HTR-8/SVneo (cell line): Measurements from ENCODE around the gene PRKCZ.

Experiments used
- DNase-seq: peaks from one replicate; pipeline ENCODE4 v3.0.0; 2011; ENCODE audit warnings: low spot score, mixed read lengths; ENCODE audit not compliant: insufficient read length
- FAIRE-seq: peaks from 2 replicates; lab custom pipeline; 2011; peaks lifted over from hg19 to GRCh38; lab: Jason Lieb, UNC

The PRKCZ gene

GRCh38 chr1:2060072-2060471 is 9.9 kb downstream of the PRKCZ start:
- FAIRE-seq: no peak
- no peak for DNase-seq

- DNase-seq (no peak), FAIRE-seq (no peak)
These were observed 10.3 kb downstream of the PRKCZ start for GRCh38 chr1:2060535-2060934.

GRCh38 chr1:2061065-2061778 is 11.0 kb downstream of the PRKCZ start:
- DNase-seq: no peak
- no peak for FAIRE-seq

- DNase-seq (no peak), FAIRE-seq (no peak)
These were observed 15.5 kb downstream of the PRKCZ start for GRCh38 chr1:2065699-2066098.

GRCh38 chr1:2067393-2067792 is 17.2 kb downstream of the PRKCZ start:
- DNase-seq (no peak), FAIRE-seq (no peak)

DNA sequence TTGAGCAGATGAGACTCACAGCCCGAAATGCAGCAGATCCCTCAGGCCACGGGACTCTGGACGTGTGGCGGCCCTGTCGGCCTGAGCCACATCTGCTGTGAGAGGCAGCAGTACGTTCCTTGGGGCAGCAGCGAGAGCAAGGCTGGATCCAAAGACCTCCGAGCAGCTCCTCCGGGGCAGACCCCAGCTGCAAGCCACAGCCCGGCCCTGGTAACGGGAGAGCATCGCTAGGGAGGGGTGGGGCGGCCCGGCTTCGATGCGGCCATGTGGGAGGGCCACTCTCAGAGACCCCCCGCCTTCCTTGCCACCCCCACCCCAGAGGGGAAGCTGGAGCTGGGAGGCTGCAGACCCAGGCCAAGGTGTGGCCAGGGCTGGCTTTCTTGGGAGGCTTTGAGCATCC is 17.8 kb downstream of the PRKCZ start:
- DNase-seq: no peak
- no peak for FAIRE-seq

DNA sequence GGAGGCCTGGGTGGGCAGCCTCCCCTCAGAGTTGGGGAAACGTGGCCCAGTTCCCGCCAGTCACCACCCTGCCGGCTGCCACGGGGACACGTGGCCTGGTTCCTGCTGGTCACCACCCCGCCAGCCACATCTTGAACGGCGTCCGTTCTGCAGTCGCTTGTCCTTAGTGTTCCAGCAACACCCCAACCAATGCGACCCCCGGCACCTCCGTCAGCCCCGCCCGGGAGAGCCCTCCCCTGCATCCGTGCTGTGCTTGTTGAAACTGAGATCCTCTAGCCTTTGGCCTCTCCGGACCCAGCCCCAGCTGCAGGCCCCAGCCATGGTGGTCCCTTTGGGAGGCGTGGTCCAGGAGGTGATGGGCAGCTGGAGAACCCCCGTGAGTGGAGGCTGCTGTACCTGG is 18.7 kb downstream of the PRKCZ start:
- FAIRE-seq: no peak
- DNase-seq: no peak

- DNase-seq: no peak
- FAIRE-seq: no peak
These were observed 19.8 kb downstream of the PRKCZ start for GRCh38 chr1:2070016-2070415.

- FAIRE-seq: no peak
- no peak for DNase-seq
These were observed 20.8 kb downstream of the PRKCZ start for GRCh38 chr1:2070800-2071530.

DNA sequence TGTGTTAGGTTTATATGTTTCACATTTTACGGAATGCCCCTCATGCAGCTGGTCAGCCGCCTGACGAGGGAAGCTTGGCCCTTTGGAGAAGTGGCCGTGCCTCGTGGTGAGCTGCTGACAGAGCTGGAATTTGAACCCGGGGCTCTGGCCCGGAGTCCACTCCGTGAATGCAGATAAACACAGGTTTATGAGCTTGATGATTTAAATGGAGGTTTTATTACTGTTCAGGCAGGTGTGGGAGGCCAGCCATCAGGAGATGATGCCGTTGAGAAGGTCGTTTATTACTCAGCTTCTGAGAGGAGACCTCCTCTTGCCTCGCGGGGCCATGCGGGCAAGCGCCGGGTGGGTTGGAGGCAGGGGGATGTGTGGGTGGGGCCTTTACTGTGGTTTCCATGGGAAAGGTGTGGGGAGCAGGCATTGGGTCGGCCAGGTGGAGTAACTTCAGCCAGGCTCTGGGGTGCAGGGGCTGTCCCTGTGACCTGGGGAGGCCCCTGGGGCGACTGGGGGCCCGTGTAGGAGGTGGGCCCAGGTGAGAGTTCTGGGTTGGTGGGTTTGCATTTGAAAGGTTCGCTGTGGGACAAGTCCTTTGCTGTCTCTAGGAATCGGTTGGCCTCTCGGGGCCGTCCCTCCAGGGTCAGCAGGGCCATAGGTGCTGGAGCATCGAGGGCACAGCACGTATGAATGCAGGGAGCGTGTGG is 22.0 kb downstream of the PRKCZ start:
- FAIRE-seq (no peak), DNase-seq (no peak)

DNA sequence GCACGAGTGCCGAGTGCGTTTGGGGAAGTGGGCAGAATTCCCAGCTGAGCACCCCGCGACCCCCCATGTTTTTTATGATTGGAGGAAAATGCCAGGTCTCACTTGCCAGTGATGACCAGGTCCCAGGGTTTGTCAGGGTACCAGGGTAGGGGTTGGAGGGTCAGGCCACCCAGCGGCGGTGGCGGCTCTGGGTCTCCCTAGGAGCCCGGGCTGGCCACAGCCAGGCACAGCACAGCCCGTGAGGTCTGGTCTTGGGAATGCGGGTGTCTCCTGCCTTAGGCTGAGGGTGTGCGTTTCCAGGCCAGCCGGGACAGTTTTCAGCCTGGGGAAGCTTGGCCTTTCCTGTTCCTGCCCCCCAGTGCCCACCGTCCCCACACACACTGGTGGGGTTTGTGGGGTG is 22.7 kb downstream of the PRKCZ start:
- DNase-seq (no peak), FAIRE-seq (no peak)

- FAIRE-seq (no peak), DNase-seq (no peak)
These were observed 23.4 kb downstream of the PRKCZ start for GRCh38 chr1:2073382-2074230.

GRCh38 chr1:2074396-2074795 is 24.2 kb downstream of the PRKCZ start:
- DNase-seq (no peak), FAIRE-seq (no peak)

GRCh38 chr1:2074944-2075740 is 24.9 kb downstream of the PRKCZ start:
- FAIRE-seq (no peak), DNase-seq (no peak)

- no peak for DNase-seq
- no peak for FAIRE-seq
These were observed 26.6 kb downstream of the PRKCZ start for GRCh38 chr1:2076826-2077225.

- no peak for DNase-seq
- no peak for FAIRE-seq
These were observed 28.0 kb downstream of the PRKCZ start for GRCh38 chr1:2078170-2078569.

GRCh38 chr1:2079396-2080085 is 29.3 kb downstream of the PRKCZ start:
- DNase-seq (no peak), FAIRE-seq (no peak)

- FAIRE-seq (no peak), DNase-seq (no peak)
These were observed 29.9 kb downstream of the PRKCZ start for GRCh38 chr1:2080140-2080539.

DNA sequence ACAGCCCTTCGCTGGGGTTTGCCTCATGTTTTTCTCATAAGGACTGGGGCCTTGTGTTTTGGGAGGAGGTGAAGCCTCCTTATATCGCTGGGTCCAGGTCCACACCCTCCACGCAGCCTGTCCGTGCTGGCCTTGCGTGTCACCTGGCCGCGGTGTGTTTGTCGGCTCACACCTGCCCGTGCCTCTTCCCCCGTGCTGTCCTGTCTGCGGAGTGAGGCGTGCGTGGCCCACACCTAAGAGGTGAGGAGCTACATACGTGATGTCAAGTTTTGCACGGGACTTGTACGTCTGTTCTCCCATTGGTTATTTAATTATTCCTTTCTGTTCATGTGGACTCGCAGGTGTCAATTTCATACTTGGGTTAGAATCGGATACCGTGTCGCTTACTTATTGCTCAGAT is 30.7 kb downstream of the PRKCZ start:
- DNase-seq (no peak), FAIRE-seq (no peak)
